ENCODE results near the gene USP21.

DNA sequence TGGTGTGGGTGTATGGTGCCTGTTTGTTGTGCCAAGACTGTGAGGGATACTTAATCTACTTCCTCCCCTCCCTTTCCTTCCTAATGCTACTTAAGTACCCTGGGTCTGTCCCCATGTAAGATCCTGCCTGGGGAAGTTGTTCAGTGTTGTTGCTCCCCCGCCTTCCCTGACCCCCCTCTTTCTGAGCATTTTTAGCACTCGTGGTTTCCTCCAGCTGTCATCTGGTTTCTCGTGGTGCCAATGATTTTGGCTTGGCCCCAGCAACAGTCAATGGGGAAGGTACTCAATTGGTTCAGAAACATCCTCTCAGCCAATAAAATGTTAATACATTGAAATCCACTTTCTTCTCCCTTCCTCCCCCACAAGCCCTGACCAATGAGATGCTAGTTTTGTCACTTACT is 26.0 kb downstream of the USP21 start:
- TF ChIP-seq EZH2phosphoT487 (IDR thresholded peaks at IDR 0.05; ENCODE audit: insufficient read depth, low read depth), result no peak
- TF ChIP-seq EZH2 (IDR thresholded peaks at IDR 0.05; ENCODE audit: insufficient read depth, poor library complexity, severe bottlenecking), result no peak
